WI38 (cell line): ENCODE results near the gene BCL11B.

Experiments
- H3K4me3 ChIP-seq: 2 replicates; pipeline ENCODE4 v1.5.1; 2011; ENCODE audit warnings: low read depth, mild to moderate bottlenecking, control low read depth, low read length
- CTCF ChIP-seq: IDR thresholded peaks from 2 replicates; pipeline ENCODE4 v1.5.1; 2012; ENCODE audit warnings: low read depth, mild to moderate bottlenecking, control low read depth, low read length

Gene BCL11B

DNA sequence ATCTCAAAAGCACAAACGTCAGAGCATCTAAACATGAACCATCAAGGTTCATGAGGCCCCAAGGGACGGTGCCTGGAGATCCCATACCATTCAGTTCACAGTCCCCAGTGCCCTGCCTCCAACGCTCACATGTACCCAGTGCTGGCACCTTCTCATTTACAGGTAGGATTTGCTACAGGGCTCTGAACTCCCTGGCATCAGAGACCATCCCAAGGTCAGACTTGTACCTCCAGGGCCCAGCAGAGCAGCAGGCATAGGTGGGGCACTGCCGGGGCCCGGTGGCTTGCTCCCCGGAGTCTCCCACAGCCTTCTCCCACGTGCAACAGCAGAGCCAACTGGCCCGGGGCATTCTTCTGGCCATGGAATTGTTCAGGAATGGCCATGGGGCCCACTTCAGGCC, 114.8 kb downstream of the BCL11B start:
- no peak for TF ChIP-seq CTCF

GRCh38 chr14:99156814-99157213, 115.2 kb downstream of the BCL11B start:
- no peak for TF ChIP-seq CTCF
- no peak overlapping the region for H3K4me3 ChIP-seq

More for the DNA sequence above, 114.8 kb downstream of the BCL11B start:
- H3K4me3 ChIP-seq = no peak overlapping the region

DNA sequence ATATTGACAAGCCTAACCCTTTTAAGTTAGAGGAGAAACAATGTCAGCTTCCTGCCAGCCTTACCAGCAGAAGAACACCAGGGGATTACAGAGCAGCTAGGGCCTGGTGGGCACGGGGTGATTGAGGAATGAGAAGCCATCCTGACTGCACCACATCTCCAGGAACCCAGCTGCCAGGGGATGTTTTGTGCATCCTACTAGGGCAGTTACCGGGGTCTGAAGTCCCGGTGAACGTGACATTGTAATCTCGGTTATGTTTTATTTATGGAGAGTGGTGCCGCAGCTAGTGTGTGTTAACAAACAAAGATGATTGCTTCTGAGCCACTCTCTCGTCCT, 115.9 kb downstream of the BCL11B start:
- no peak overlapping the region for H3K4me3 ChIP-seq
- no peak for TF ChIP-seq CTCF

GRCh38 chr14:99155173-99156089, 116.6 kb downstream of the BCL11B start:
- H3K4me3 ChIP-seq = no peak overlapping the region
- TF ChIP-seq CTCF = no peak

- no peak overlapping the region for H3K4me3 ChIP-seq
- no peak for TF ChIP-seq CTCF
Measured at GRCh38 chr14:99150236-99150635, 121.8 kb downstream of the BCL11B start.

- no peak for TF ChIP-seq CTCF
- H3K4me3 ChIP-seq = no peak overlapping the region
Measured at GRCh38 chr14:99148861-99149610, 123.0 kb downstream of the BCL11B start.

DNA sequence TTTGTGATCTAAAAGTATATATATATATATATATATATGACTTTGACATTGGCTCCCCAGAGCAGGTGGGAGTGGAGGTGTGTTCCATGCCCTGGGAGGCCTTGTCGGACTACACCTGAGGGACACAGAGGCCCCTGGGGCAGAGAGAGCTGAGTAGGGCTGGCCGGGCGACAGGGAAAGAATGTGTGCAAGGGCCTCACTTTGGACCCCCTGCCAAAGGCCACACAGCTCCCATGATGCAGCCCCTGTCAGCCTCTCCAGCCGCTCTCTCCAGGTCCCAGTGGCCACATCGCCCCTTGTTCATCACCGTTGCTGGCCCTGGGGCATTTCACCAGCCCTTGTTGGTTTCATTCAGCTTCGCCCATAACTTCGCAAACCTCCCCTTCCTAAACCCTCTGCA, 123.9 kb downstream of the BCL11B start:
- no peak overlapping the region for H3K4me3 ChIP-seq
- no peak for TF ChIP-seq CTCF
